Neural cell (in vitro differentiated cells): ENCODE measurements around the gene OR2V1. TPM values are rescaled to one million over a fixed set of nuclear protein-coding genes. Genes with fewer than 3 reads are reported as not detected.
"Not testable (repeated sequence)": the region's sequence is repeated elsewhere in the genome, so short reads cannot be mapped to it uniquely, and the experiment has no call there.

Experiments
- H2AFZ ChIP-seq: fragments of 200-600, 300-800 bp; sonication (generic), shearing (Covaris generic); 2 replicates; pipeline ENCODE4 v1.6.0; 2014; ENCODE audit warnings: low read depth, mild to moderate bottlenecking, antibody characterized with exemption, low read length, moderate library complexity
- H3F3A ChIP-seq: fragments of 200-600 bp; shearing (Covaris generic); 2 replicates; pipeline ENCODE4 v1.6.1; 2016; ENCODE audit warnings: mild to moderate bottlenecking, moderate library complexity, mixed read lengths, antibody characterized with exemption, low read length; ENCODE audit not compliant: insufficient read depth, poor library complexity, severe bottlenecking
- H3K27ac ChIP-seq: fragments of 200-600, 300-800 bp; sonication (generic), shearing (Covaris generic); 2 replicates; pipeline ENCODE4 v1.5.1; 2014; ENCODE audit warnings: mild to moderate bottlenecking, low read length, moderate library complexity
- H3K27me3 ChIP-seq: fragments of 300-800, 200-600 bp; sonication (generic), shearing (Covaris generic); 2 replicates; pipeline ENCODE4 v1.6.0; 2014; ENCODE audit warnings: mild to moderate bottlenecking, low read depth, low read length, moderate library complexity; ENCODE audit not compliant: insufficient read depth
- H3K36me3 ChIP-seq: fragments of 300-800, 200-600 bp; sonication (generic), shearing (Covaris generic); 2 replicates; pipeline ENCODE4 v1.5.1; 2014; ENCODE audit warnings: mild to moderate bottlenecking, antibody characterized with exemption, low read length, moderate library complexity; ENCODE audit not compliant: insufficient read depth
- H3K4me2 ChIP-seq: fragments of 300-800, 200-600 bp; sonication (generic), shearing (Covaris generic); 2 replicates; pipeline ENCODE4 v1.6.0; 2014; ENCODE audit warnings: mild to moderate bottlenecking, low read length
- H3K4me3 ChIP-seq: fragments of 300-800, 200-600 bp; sonication (generic), shearing (Covaris generic); 2 replicates; pipeline ENCODE4 v1.5.1; 2014; ENCODE audit warnings: mild to moderate bottlenecking, low read length, moderate library complexity
- H3K79me2 ChIP-seq: fragments of 200-600 bp; shearing (Covaris generic); replicated peaks from 2 replicates; pipeline ENCODE4 v1.6.0; 2014; ENCODE audit warnings: mild to moderate bottlenecking, low read length, moderate library complexity; ENCODE audit not compliant: insufficient read depth
- H3K9ac ChIP-seq: fragments of 300-800, 200-600 bp; sonication (generic), shearing (Covaris generic); 2 replicates; pipeline ENCODE4 v1.6.1; 2016; ENCODE audit warnings: mild to moderate bottlenecking, low read length, mixed read lengths
- H3K9me2 ChIP-seq: fragments of 200-600 bp; shearing (Covaris generic); 2 replicates; pipeline ENCODE4 v1.6.1; 2016; ENCODE audit warnings: mild to moderate bottlenecking, low read length, mixed read lengths; ENCODE audit not compliant: insufficient read depth
- H3K9me3 ChIP-seq: fragments of 200-600, 300-800 bp; sonication (generic), shearing (Covaris generic); 2 replicates; pipeline ENCODE4 v1.6.1; 2016; ENCODE audit warnings: mild to moderate bottlenecking, mixed run types, low read length, moderate library complexity, mixed read lengths
- H4K20me1 ChIP-seq: fragments of 200-600 bp; shearing (Covaris generic); 2 replicates; pipeline ENCODE4 v1.6.1; 2016; ENCODE audit warnings: mild to moderate bottlenecking, mixed run types; ENCODE audit not compliant: insufficient read depth
- EZH2 ChIP-seq: fragments of 200-600, 300-800 bp; shearing (Covaris generic), sonication (generic); IDR thresholded peaks from 2 replicates; pipeline ENCODE4 v1.6.1; 2014; ENCODE audit warnings: antibody characterized with exemption, low read length, borderline replicate concordance, mild to moderate bottlenecking; ENCODE audit not compliant: insufficient read depth, poor library complexity, severe bottlenecking
- MXI1 ChIP-seq: fragments of 450-650 bp; conservative IDR thresholded peaks from 2 replicates; pipeline ENCODE4 v1.6.1; 2014; ENCODE audit warnings: antibody characterized with exemption, mild to moderate bottlenecking; ENCODE audit not compliant: poor library complexity, severe bottlenecking
- POLR2AphosphoS5 ChIP-seq: IDR thresholded peaks from 2 replicates; pipeline ENCODE4 v1.6.1; 2012
- TAF1 ChIP-seq: IDR thresholded peaks from 2 replicates; pipeline ENCODE4 v1.6.1; 2012; ENCODE audit warnings: low read depth
- polyA plus RNA-seq: library from polyadenylated mRNA; depleted of rRNA; stranded (reverse); fragments of >200 nt; gene quantifications from 2 replicates; pipeline ENCODE4 v1.2.3, GENCODE V29; 2014
- TF ChIP-seq, protein P1 (sequence below): fragments of 450-650 bp; IDR thresholded peaks from 2 replicates; pipeline ENCODE4 v1.5.1; 2014; ENCODE audit warnings: antibody characterized with exemption, mild to moderate bottlenecking, moderate library complexity; ENCODE audit not compliant: poor library complexity, severe bottlenecking
- TF ChIP-seq, protein P2 (sequence below): IDR thresholded peaks from 2 replicates; pipeline ENCODE4 v1.6.1; 2012; ENCODE audit warnings: borderline replicate concordance

The OR2V1 gene
- polyA plus RNA-seq, 1 donor from 2014 or later = not detected

DNA sequence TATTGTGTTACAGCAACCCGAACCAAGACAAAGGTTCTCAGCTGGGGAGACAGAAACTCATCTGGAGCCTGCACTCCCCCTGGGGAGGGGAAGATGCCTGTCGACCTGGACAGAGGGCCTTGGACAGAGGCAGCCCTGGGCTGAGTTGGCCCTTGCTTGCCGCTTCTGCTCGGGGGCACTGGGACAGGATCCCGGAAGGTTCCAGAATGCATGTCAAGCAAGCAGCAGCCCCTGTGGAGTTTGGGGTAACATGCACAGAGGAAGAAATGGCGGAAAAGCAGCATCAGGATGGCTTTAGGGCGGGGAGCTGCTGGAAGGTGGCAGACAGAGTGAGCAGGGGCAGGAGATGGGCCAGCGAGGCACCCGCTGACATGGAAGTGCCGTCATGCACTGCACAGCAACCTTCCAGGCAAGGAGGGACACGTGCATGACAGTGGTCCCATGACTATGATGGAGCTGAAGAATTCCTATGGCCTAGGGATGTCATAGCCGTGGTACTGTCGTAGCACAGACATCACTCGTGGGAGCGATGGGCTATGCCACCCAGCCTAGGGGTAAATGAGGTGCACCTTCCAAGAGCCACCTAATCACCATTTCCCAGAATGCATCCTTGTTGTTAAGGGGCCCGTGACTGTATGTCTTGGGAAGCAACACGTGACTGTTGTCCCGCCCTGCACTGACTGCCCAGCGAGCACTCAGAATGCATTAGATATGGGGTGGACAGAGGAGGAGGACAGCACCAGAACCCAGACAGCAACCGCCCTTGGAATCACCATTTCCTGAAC, 26.2 kb downstream of the OR2V1 start:
- H3K27me3 ChIP-seq = peaks cover 31% of the 10 kb centered on the region
- not testable (repeated sequence) for H3K27ac ChIP-seq, H4K20me1 ChIP-seq, H3K4me3 ChIP-seq, H3F3A ChIP-seq, H3K9me2 ChIP-seq, H3K9ac ChIP-seq, H3K79me2 ChIP-seq, H3K9me3 ChIP-seq, H2AFZ ChIP-seq, H3K4me2 ChIP-seq, H3K36me3 ChIP-seq

DNA sequence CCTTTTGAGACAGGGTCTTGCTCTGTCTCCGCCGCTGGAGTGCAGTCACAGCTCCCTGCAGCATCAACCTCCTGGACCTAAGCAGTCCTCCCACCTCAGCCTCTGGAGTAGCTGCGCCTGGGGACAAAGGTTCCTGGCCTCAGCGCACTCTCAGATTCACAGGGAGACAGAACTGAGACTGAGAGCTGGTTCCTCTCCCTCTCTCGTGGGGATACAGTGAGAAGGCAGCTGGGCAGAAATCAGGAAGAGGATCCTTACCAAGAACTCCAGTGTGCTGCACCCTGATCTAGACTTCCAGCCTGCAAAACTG, 26.8 kb downstream of the OR2V1 start:
- not testable (repeated sequence) for H3K9me3 ChIP-seq, H4K20me1 ChIP-seq, H3K4me3 ChIP-seq, H3K9me2 ChIP-seq, H3K9ac ChIP-seq, H3K4me2 ChIP-seq, H3K27ac ChIP-seq, H3K36me3 ChIP-seq, H3F3A ChIP-seq, H3K79me2 ChIP-seq, H2AFZ ChIP-seq
- peaks cover 37% of the 10 kb centered on the region for H3K27me3 ChIP-seq

DNA sequence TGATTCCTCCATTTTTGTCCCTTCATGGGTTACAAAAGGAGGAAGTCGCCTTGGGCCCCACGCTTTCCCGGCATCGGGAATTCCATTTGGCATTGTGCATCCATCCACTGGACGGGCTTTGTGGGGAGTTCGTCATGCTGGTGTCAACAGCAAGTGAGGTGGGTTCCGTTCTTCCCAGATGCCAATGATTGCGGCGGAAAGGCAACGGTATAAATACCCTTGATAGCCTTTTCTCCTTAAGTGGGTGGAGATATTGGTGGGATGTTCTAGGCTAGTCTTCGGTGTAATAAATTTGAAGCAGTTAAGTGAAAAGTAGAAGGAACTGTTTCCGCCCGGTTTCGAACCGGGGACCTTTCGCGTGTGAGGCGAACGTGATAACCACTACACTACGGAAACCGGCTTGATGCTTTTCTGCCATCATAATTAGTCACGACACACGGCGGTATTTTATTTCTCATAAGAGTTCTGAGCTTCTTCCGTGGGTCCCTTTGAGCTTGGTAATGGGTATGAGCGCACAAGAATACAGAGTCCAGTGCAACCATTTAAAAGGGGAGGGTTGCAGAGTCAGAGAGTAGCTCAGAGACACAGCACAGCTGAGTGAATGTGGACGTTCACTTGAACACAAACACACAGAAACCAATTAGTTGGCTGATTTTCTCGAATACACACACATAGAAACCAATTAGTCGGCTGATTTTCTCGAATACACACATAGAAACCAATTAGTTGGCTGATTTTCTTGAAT, 28.9 kb downstream of the OR2V1 start:
- H3K27ac ChIP-seq, H4K20me1 ChIP-seq, H3K9me3 ChIP-seq, H3K9ac ChIP-seq, H2AFZ ChIP-seq, H3K4me2 ChIP-seq, H3K4me3 ChIP-seq, H3K36me3 ChIP-seq, H3F3A ChIP-seq, H3K9me2 ChIP-seq, H3K79me2 ChIP-seq: not testable (repeated sequence)
- H3K27me3 ChIP-seq = peaks cover 36% of the 10 kb centered on the region

DNA sequence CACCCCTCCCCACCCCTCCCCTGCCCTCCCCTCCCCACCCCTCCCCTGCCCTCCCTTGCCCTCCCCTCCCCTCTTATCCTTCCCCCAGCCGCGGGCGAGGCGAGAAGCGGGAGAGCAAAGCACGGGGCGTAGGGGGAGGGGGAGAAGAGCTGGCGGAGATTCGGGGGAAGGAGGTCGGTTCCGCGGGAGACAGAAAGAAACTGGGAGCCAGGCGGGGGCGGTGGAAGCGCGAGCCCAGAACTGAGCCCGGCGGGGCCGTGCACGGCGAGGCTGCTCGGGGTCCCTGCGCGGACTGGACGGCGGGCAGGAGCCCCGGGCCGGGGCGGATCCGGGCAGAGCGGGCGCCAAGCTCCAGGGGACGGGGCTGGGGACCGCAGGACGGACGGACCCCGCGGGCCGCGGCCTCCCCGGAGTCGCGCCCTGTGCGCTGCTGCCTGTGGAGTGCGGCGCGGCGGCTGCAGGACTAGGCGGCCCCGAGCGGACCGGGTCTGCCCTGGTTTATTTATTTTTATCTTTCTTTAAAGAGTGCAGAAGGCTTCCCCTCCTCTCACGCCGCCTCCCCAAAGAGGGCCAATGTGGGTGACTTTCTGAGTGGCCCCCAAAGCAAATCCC, 29.8 kb downstream of the OR2V1 start:
- H3K27me3 ChIP-seq = peaks cover 35% of the 10 kb centered on the region
- not testable (repeated sequence) for H3K9ac ChIP-seq, H3K4me3 ChIP-seq, H3F3A ChIP-seq, H3K9me3 ChIP-seq, H3K9me2 ChIP-seq, H3K27ac ChIP-seq, H3K36me3 ChIP-seq, H2AFZ ChIP-seq, H4K20me1 ChIP-seq, H3K79me2 ChIP-seq, H3K4me2 ChIP-seq

DNA sequence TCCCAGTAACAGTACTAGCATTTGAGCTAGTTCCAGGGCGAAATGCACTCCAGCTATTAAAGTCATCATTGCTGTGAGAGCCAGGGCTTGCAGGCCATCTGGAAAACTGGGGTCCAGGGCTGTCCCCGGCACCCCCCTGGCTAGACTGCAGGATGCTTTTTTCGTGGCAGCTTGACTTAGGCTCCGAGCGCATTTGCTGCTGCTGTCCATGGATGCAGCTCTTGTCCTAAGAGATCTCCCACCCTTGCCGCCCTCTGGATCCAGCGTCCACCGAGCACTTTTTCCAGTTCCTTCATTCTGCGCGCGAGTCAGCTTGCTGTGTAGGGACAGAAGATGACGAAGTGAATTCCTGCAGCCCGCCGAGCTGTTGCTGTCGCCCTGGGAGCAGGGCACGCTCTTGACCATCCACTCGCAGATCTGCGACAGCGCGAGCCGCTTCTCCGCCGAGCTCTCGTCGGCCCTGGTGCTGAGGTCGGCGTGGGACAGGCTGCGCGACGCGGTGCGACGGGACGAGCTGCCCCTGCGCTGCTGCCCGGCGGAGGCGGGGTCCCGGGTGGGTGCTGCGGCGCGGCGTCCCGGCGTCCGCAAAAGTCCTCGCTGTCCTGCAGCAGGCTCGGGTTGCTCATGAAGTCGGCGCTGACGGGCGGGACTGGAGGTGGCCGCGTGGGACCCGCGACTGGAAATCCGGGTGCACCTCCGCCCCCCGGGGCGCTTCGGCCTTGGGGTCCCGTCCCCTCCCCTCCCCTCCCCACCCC, 30.7 kb downstream of the OR2V1 start:
- no peaks in the 10 kb centered on the region for H3K9me3 ChIP-seq
- H3K36me3 ChIP-seq = no peaks in the 10 kb centered on the region
- no peak overlapping the region for H3K4me2 ChIP-seq
- H3K4me3 ChIP-seq = peak overlapping the region; percentile 38
- no peak overlapping the region for H2AFZ ChIP-seq
- H3K27ac ChIP-seq = no peak overlapping the region
- H3F3A ChIP-seq = no peaks in the 10 kb centered on the region
- no peaks in the 10 kb centered on the region for H3K79me2 ChIP-seq
- no peaks in the 10 kb centered on the region for H3K9me2 ChIP-seq
- H3K27me3 ChIP-seq = peaks cover 31% of the 10 kb centered on the region
- no peak overlapping the region for H3K9ac ChIP-seq
- no peaks in the 10 kb centered on the region for H4K20me1 ChIP-seq
- TF ChIP-seq MXI1 (no peak), EZH2 (no peak), POLR2AphosphoS5 (no peak), TAF1 (no peak)
- TF ChIP-seq, protein P1, sequence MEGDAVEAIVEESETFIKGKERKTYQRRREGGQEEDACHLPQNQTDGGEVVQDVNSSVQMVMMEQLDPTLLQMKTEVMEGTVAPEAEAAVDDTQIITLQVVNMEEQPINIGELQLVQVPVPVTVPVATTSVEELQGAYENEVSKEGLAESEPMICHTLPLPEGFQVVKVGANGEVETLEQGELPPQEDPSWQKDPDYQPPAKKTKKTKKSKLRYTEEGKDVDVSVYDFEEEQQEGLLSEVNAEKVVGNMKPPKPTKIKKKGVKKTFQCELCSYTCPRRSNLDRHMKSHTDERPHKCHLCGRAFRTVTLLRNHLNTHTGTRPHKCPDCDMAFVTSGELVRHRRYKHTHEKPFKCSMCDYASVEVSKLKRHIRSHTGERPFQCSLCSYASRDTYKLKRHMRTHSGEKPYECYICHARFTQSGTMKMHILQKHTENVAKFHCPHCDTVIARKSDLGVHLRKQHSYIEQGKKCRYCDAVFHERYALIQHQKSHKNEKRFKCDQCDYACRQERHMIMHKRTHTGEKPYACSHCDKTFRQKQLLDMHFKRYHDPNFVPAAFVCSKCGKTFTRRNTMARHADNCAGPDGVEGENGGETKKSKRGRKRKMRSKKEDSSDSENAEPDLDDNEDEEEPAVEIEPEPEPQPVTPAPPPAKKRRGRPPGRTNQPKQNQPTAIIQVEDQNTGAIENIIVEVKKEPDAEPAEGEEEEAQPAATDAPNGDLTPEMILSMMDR = no peak
- TF ChIP-seq, protein P2, sequence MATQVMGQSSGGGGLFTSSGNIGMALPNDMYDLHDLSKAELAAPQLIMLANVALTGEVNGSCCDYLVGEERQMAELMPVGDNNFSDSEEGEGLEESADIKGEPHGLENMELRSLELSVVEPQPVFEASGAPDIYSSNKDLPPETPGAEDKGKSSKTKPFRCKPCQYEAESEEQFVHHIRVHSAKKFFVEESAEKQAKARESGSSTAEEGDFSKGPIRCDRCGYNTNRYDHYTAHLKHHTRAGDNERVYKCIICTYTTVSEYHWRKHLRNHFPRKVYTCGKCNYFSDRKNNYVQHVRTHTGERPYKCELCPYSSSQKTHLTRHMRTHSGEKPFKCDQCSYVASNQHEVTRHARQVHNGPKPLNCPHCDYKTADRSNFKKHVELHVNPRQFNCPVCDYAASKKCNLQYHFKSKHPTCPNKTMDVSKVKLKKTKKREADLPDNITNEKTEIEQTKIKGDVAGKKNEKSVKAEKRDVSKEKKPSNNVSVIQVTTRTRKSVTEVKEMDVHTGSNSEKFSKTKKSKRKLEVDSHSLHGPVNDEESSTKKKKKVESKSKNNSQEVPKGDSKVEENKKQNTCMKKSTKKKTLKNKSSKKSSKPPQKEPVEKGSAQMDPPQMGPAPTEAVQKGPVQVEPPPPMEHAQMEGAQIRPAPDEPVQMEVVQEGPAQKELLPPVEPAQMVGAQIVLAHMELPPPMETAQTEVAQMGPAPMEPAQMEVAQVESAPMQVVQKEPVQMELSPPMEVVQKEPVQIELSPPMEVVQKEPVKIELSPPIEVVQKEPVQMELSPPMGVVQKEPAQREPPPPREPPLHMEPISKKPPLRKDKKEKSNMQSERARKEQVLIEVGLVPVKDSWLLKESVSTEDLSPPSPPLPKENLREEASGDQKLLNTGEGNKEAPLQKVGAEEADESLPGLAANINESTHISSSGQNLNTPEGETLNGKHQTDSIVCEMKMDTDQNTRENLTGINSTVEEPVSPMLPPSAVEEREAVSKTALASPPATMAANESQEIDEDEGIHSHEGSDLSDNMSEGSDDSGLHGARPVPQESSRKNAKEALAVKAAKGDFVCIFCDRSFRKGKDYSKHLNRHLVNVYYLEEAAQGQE = no peak
